Measurements from ENCODE around the gene SRR. TPM values are rescaled to one million over a fixed set of nuclear protein-coding genes. Genes with fewer than 3 reads are reported as not detected.

Gene SRR
- total and polyA plus RNA-seq, 4 donors: 2.9 to 10.3 (median 4.3) TPM

- Histone ChIP-seq H3K27ac (ENCODE audit: low read depth in 1 of 2, low read length in 2 of 2) (no peak overlapping the region), H3K27me3 (ENCODE audit: control insufficient read depth in 4 of 4, insufficient read depth in 4 of 4, low read length in 3 of 4) (no peaks in the 10 kb centered on the region)
Observed at GRCh38 chr17:2275722-2276121, 28.0 kb upstream of the SRR start.

More at GRCh38 chr17:2275722-2276121, 28.0 kb upstream of the SRR start:
- no peak overlapping the region for H3K9ac ChIP-seq (ENCODE audit: low read depth in 1 of 2, low read length in 2 of 2)
- H3K4me3 ChIP-seq (ENCODE audit: low read depth in 1 of 3, low read length in 3 of 3): no peak overlapping the region
- H3K4me1 ChIP-seq (ENCODE audit: control insufficient read depth in 4 of 4, insufficient read depth in 4 of 4, low read length in 3 of 4): no peaks in the 10 kb centered on the region
- TF ChIP-seq FOXA1 (IDR thresholded peaks at IDR 0.05) (no peak), JUND (IDR thresholded peaks at IDR 0.05) (no peak), ZBTB33 (IDR thresholded peaks at IDR 0.05) (no peak), CTCF (IDR thresholded peaks at IDR 0.05; ENCODE audit: low read depth, low read length, missing input control) (no peak), ATF3 (IDR thresholded peaks at IDR 0.05) (no peak), FOXA2 (IDR thresholded peaks at IDR 0.05) (no peak), HNF4A (conservative IDR thresholded peaks at IDR 0.05) (no peak), RXRA (IDR thresholded peaks at IDR 0.05) (no peak), GABPA (IDR thresholded peaks at IDR 0.05 in 1 of 2, conservative IDR thresholded peaks at IDR 0.05 in 1 of 2) (no peak), TAF1 (conservative IDR thresholded peaks at IDR 0.05) (no peak), REST (IDR thresholded peaks at IDR 0.05) (no peak), SP1 (IDR thresholded peaks at IDR 0.05) (no peak), MAX (IDR thresholded peaks at IDR 0.05) (no peak), NR2F2 (IDR thresholded peaks at IDR 0.05) (no peak), EGR1 (IDR thresholded peaks at IDR 0.05; ENCODE audit: low read depth in 2 of 2) (no peak), YY1 (IDR thresholded peaks at IDR 0.05) (no peak), HNF4G (IDR thresholded peaks at IDR 0.05) (no peak), RAD21 (IDR thresholded peaks at IDR 0.05) (no peak)
- 88% methylated on average over 1 of the region's 1 CpG for WGBS
- peaks cover 1 to 15% (median 9%) of the 10 kb centered on the region in 4 donors for H3K36me3 ChIP-seq (ENCODE audit: control insufficient read depth in 4 of 4, insufficient read depth in 3 of 4, low read depth in 1 of 4, low read length in 3 of 4)
- no peaks in the 10 kb centered on the region for H3K9me3 ChIP-seq (ENCODE audit: control insufficient read depth in 4 of 4, low read length in 3 of 4)
- DNase-seq (ENCODE audit: low spot score): no peak
